ENCODE results near the gene S100B. TPM values are rescaled to one million over a fixed set of nuclear protein-coding genes. Genes with fewer than 3 reads are reported as not detected.

S100B gene
- total and polyA plus RNA-seq, 2 donors (not counting 1 experiment from before 2014, with no cell fraction given) = 0.24 TPM; not detected in 1

GRCh38 chr21:46554431-46555224 is 50.3 kb downstream of the S100B start:
- no peaks in the 10 kb centered on the region for H3K79me2 ChIP-seq (ENCODE audit: control insufficient read depth, insufficient read depth, low read length)
- no peak overlapping the region for H3K9ac ChIP-seq (ENCODE audit: low read length)
- POLR2A ChIA-PET = no interaction called here
- ATAC-seq (ENCODE audit: low read depth) = no peak
- CTCF ChIA-PET = no interaction called here
- H3K9me3 ChIP-seq (ENCODE audit: control extremely low read depth in 1 of 3, control insufficient read depth in 2 of 3, insufficient read depth in 1 of 3, low read length in 2 of 3) = no peaks in the 10 kb centered on the region
- Mint-ChIP-seq H3K27me3 (no peaks in the 10 kb centered on the region), H3K27ac (no peak overlapping the region), H3K4me1 (peaks cover 28% of the 10 kb centered on the region), H3K9me3 (ENCODE audit: insufficient read depth) (no peaks in the 10 kb centered on the region), H3K4me3 (no peak overlapping the region)
- no peak overlapping the region for H3K27ac ChIP-seq (ENCODE audit: low read length in 2 of 2)
- no peak overlapping the region for H3K4me2 ChIP-seq (replicated peaks; ENCODE audit: low read depth, low read length, poor library complexity, severe bottlenecking)
- no peak overlapping the region for H3K4me3 ChIP-seq (ENCODE audit: control extremely low read depth in 1 of 5, extremely low read depth in 1 of 5, insufficient read depth in 1 of 5, low read depth in 2 of 5, low read length in 4 of 5)
- intact Hi-C loops (cut with micrococcal nuclease) = no loop called here
- H3K27me3 ChIP-seq (replicated peaks in 1 of 4; ENCODE audit: control extremely low read depth in 1 of 4, control insufficient read depth in 3 of 4, insufficient read depth in 4 of 4, low read length in 3 of 4) = no peaks in the 10 kb centered on the region
- peaks cover 29 to 44% of the 10 kb centered on the region in 2 donors for H3K4me1 ChIP-seq (ENCODE audit: control insufficient read depth in 2 of 2, insufficient read depth in 2 of 2, low read length in 2 of 2)
- TF ChIP-seq EZH2 (IDR thresholded peaks at IDR 0.05; ENCODE audit: borderline replicate concordance, insufficient read depth, low read depth, low read length, poor library complexity, severe bottlenecking) = no peak
- TF ChIP-seq CTCF (IDR thresholded peaks at IDR 0.05) = no peak
- no peak overlapping the region for H2AFZ ChIP-seq (ENCODE audit: insufficient read depth, low read depth, low read length, poor library complexity, severe bottlenecking)
- over 99% methylated on average over 28 of the region's 30 CpGs for WGBS (ENCODE audit: insufficient coverage)
- no peak for DNase-seq
- H3K36me3 ChIP-seq (replicated peaks in 1 of 2; ENCODE audit: control extremely low read depth in 1 of 2, control insufficient read depth in 1 of 2, extremely low read depth in 1 of 2, insufficient read depth in 2 of 2, low read length in 1 of 2) = peaks cover 0 to 12% of the 10 kb centered on the region in 2 experiments
- H4K20me1 ChIP-seq (ENCODE audit: control insufficient read depth, insufficient read depth, low read length, poor library complexity, severe bottlenecking) = no peaks in the 10 kb centered on the region

GRCh38 chr21:46553993-46554392 is 50.9 kb downstream of the S100B start:
- Histone ChIP-seq H3K4me2 (replicated peaks; ENCODE audit: low read depth, low read length, poor library complexity, severe bottlenecking) (no peak overlapping the region), H3K36me3 (replicated peaks in 1 of 2; ENCODE audit: control extremely low read depth in 1 of 2, control insufficient read depth in 1 of 2, extremely low read depth in 1 of 2, insufficient read depth in 2 of 2, low read length in 1 of 2) (peaks cover 0 to 12% of the 10 kb centered on the region in 2 experiments), H3K27me3 (replicated peaks in 1 of 4; ENCODE audit: control extremely low read depth in 1 of 4, control insufficient read depth in 3 of 4, insufficient read depth in 4 of 4, low read length in 3 of 4) (no peaks in the 10 kb centered on the region), H3K4me3 (ENCODE audit: control extremely low read depth in 1 of 5, extremely low read depth in 1 of 5, insufficient read depth in 1 of 5, low read depth in 2 of 5, low read length in 4 of 5) (no peak overlapping the region), H3K9me3 (ENCODE audit: control extremely low read depth in 1 of 3, control insufficient read depth in 2 of 3, insufficient read depth in 1 of 3, low read length in 2 of 3) (no peaks in the 10 kb centered on the region), H2AFZ (ENCODE audit: insufficient read depth, low read depth, low read length, poor library complexity, severe bottlenecking) (no peak overlapping the region), H3K79me2 (ENCODE audit: control insufficient read depth, insufficient read depth, low read length) (no peaks in the 10 kb centered on the region), H3K9ac (ENCODE audit: low read length) (no peak overlapping the region), H3K27ac (ENCODE audit: low read length in 2 of 2) (no peak overlapping the region), H3K4me1 (ENCODE audit: control insufficient read depth in 2 of 2, insufficient read depth in 2 of 2, low read length in 2 of 2) (peaks cover 27 to 40% of the 10 kb centered on the region in 2 donors), H4K20me1 (ENCODE audit: control insufficient read depth, insufficient read depth, low read length, poor library complexity, severe bottlenecking) (no peaks in the 10 kb centered on the region)
- H3K9me3 Mint-ChIP-seq (ENCODE audit: insufficient read depth) = no peaks in the 10 kb centered on the region
- TF ChIP-seq CTCF (IDR thresholded peaks at IDR 0.05) (no peak), EZH2 (IDR thresholded peaks at IDR 0.05; ENCODE audit: borderline replicate concordance, insufficient read depth, low read depth, low read length, poor library complexity, severe bottlenecking) (no peak)
- no peak for ATAC-seq (ENCODE audit: low read depth)
- CTCF ChIA-PET = no interaction called here
- intact Hi-C loops (cut with micrococcal nuclease) = no loop called here
- WGBS (ENCODE audit: insufficient coverage) = 97% methylated on average over 13 of the region's 13 CpGs
- H3K27ac Mint-ChIP-seq = no peak overlapping the region
- no peak overlapping the region for H3K4me3 Mint-ChIP-seq
- no peaks in the 10 kb centered on the region for H3K27me3 Mint-ChIP-seq
- no peak for DNase-seq
- POLR2A ChIA-PET = no interaction called here
- H3K4me1 Mint-ChIP-seq = peaks cover 22% of the 10 kb centered on the region

Data from B cell (primary cell).